ENCODE measurements around the gene VARS1.
"Not testable (repeated sequence)": the region's sequence is repeated elsewhere in the genome, so short reads cannot be mapped to it uniquely, and the experiment has no call there.

The VARS1 gene

GRCh38 chr6:31795616-31796298 lies at the start of gene VARS1:
Gene VARS1 (minus strand): TSS chr6:31795752. CDS start chr6:31795217, 535 bp downstream.
- DNase-seq: peak; percentile 60

GRCh38 chr6:31844507-31844906 lies 49.0 kb upstream of the VARS1 start:
- DNase-seq: no peak

GRCh38 chr6:31842053-31842452 lies 46.5 kb upstream of the VARS1 start:
- DNase-seq: no peak

GRCh38 chr6:31839779-31840126 lies 44.2 kb upstream of the VARS1 start:
- not testable (repeated sequence) for DNase-seq

GRCh38 chr6:31838968-31839367 lies 43.4 kb upstream of the VARS1 start:
- DNase-seq: no peak

GRCh38 chr6:31838114-31838553 lies 42.6 kb upstream of the VARS1 start:
- DNase-seq: not testable (repeated sequence)

GRCh38 chr6:31837369-31838113 lies 42.0 kb upstream of the VARS1 start:
- no peak for DNase-seq

GRCh38 chr6:31836474-31837368 lies 41.2 kb upstream of the VARS1 start:
- DNase-seq: no peak

- DNase-seq: no peak
These were observed 40.5 kb upstream of the VARS1 start for GRCh38 chr6:31836047-31836473.

- DNase-seq: peak; percentile 84
These were observed 39.1 kb upstream of the VARS1 start for GRCh38 chr6:31834367-31835250.

- DNase-seq: no peak
These were observed 36.0 kb upstream of the VARS1 start for GRCh38 chr6:31831350-31832215.

- DNase-seq: no peak
These were observed 35.4 kb upstream of the VARS1 start for GRCh38 chr6:31830886-31831335.

GRCh38 chr6:31829633-31830283 lies 34.2 kb upstream of the VARS1 start:
- DNase-seq: no peak

GRCh38 chr6:31827286-31828079 lies 31.9 kb upstream of the VARS1 start, which contains the start of gene HSPA1B:
Gene HSPA1B (plus strand): TSS chr6:31827738. CDS start chr6:31827951, 213 bp downstream.
- DNase-seq: peak; percentile 98

GRCh38 chr6:31826793-31827285 lies 31.3 kb upstream of the VARS1 start:
- no peak for DNase-seq

- DNase-seq: no peak
These were observed 30.0 kb upstream of the VARS1 start for GRCh38 chr6:31825553-31825952.

- DNase-seq: not testable (repeated sequence)
These were observed 28.1 kb upstream of the VARS1 start for GRCh38 chr6:31823592-31824196.

- peak; percentile 43 for DNase-seq
These were observed 26.7 kb upstream of the VARS1 start for GRCh38 chr6:31822036-31822821.

Data from SHP77 treated with DMSO at 0.1 percent for 48 hours (cell line).